ENCODE data around the gene ACSF3.

ACSF3 gene

GRCh38 chr16:89095491-89095951 is 1.9 kb downstream of the ACSF3 start:
- no peak for DNase-seq (ENCODE audit: low spot score)

- no peak for DNase-seq (ENCODE audit: low spot score)
Observed at GRCh38 chr16:89096042-89096717, 2.5 kb downstream of the ACSF3 start.

GRCh38 chr16:89096768-89097391 is 3.2 kb downstream of the ACSF3 start:
- DNase-seq (ENCODE audit: low spot score): no peak

- no peak for DNase-seq (ENCODE audit: low spot score)
Observed at GRCh38 chr16:89097392-89097772, 3.7 kb downstream of the ACSF3 start.

GRCh38 chr16:89098767-89099430 is 5.2 kb downstream of the ACSF3 start:
- no peak for DNase-seq (ENCODE audit: low spot score)

GRCh38 chr16:89099905-89100304 is 6.3 kb downstream of the ACSF3 start:
- no peak for DNase-seq (ENCODE audit: low spot score)

- no peak for DNase-seq (ENCODE audit: low spot score)
Observed at GRCh38 chr16:89100601-89101302, 7.1 kb downstream of the ACSF3 start.

GRCh38 chr16:89101303-89102040 is 7.8 kb downstream of the ACSF3 start:
- DNase-seq (ENCODE audit: low spot score): no peak

- no peak for DNase-seq (ENCODE audit: low spot score)
Observed at GRCh38 chr16:89102041-89102471, 8.4 kb downstream of the ACSF3 start.

- no peak for DNase-seq (ENCODE audit: low spot score)
Observed at GRCh38 chr16:89102481-89103073, 8.9 kb downstream of the ACSF3 start.

- DNase-seq (ENCODE audit: low spot score): no peak
Observed at GRCh38 chr16:89103156-89103555, 9.5 kb downstream of the ACSF3 start.

GRCh38 chr16:89103781-89104180 is 10.1 kb downstream of the ACSF3 start:
- no peak for DNase-seq (ENCODE audit: low spot score)

GRCh38 chr16:89104303-89104702 is 10.7 kb downstream of the ACSF3 start:
- DNase-seq (ENCODE audit: low spot score): no peak

GRCh38 chr16:89104930-89105571 is 11.4 kb downstream of the ACSF3 start:
- no peak for DNase-seq (ENCODE audit: low spot score)

- DNase-seq (ENCODE audit: low spot score): no peak
Observed at GRCh38 chr16:89105599-89106151, 12.0 kb downstream of the ACSF3 start.

GRCh38 chr16:89106533-89107202 is 13.0 kb downstream of the ACSF3 start:
- DNase-seq (ENCODE audit: low spot score): no peak

- DNase-seq (ENCODE audit: low spot score): no peak
Observed at GRCh38 chr16:89107203-89107582, 13.5 kb downstream of the ACSF3 start.

GRCh38 chr16:89108416-89108815 is 14.8 kb downstream of the ACSF3 start:
- DNase-seq (ENCODE audit: low spot score): no peak

GRCh38 chr16:89110641-89111040 is 17.0 kb downstream of the ACSF3 start:
- no peak for DNase-seq (ENCODE audit: low spot score)

GRCh38 chr16:89111263-89111662 is 17.6 kb downstream of the ACSF3 start:
- DNase-seq (ENCODE audit: low spot score): no peak
